IPS-18c (cell line): ENCODE results near the gene FER1L5.
"Not testable (repeated sequence)": the region's sequence is repeated elsewhere in the genome, so short reads cannot be mapped to it uniquely, and the experiment has no call there.

Source experiments
- H3K4me3 ChIP-seq: 2 replicates; pipeline ENCODE4 v1.7.0; 2013; ENCODE audit warnings: low read depth, mild to moderate bottlenecking, low read length, moderate library complexity; ENCODE audit not compliant: insufficient read depth
- H3K9me3 ChIP-seq: one replicate; pipeline ENCODE4 v1.6.1; 2013; ENCODE audit warnings: mild to moderate bottlenecking, low read length, moderate library complexity; ENCODE audit not compliant: control insufficient read depth, insufficient read depth

The FER1L5 gene

GRCh38 chr2:96663177-96663576 lies 20.6 kb downstream of the FER1L5 start:
- Histone ChIP-seq H3K4me3 (no peak overlapping the region), H3K9me3 (peaks cover 2% of the 10 kb centered on the region)

- Histone ChIP-seq H3K9me3 (peaks cover 2% of the 10 kb centered on the region), H3K4me3 (no peak overlapping the region)
Observed at GRCh38 chr2:96663829-96664228, 21.3 kb downstream of the FER1L5 start.

- H3K9me3 ChIP-seq, result peaks cover 2% of the 10 kb centered on the region
- no peak overlapping the region for H3K4me3 ChIP-seq
Observed at GRCh38 chr2:96664366-96664925, 21.9 kb downstream of the FER1L5 start.

GRCh38 chr2:96665083-96665569 lies 22.6 kb downstream of the FER1L5 start:
- Histone ChIP-seq H3K4me3 (no peak overlapping the region), H3K9me3 (peaks cover 2% of the 10 kb centered on the region)

DNA sequence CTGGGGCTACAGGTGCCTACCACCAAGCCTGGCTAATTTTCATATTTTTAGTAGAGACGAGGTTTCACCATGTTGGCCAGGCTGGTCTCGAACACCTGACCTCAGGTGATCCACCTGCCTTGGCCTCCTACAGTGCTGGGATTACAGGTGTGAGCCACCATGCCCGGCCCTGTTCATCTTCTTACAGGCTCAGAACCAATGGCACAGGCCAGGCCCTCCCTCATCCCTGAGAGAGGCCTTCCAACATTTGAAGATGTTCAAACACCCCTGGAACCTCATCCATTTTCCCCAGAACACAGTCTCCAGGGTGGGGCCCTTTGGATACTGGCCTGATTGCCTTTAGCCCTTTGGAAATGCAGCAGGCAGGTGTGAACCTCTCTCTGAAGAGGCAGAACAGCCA lies 23.2 kb downstream of the FER1L5 start:
- not testable (repeated sequence) for H3K9me3 ChIP-seq, H3K4me3 ChIP-seq

DNA sequence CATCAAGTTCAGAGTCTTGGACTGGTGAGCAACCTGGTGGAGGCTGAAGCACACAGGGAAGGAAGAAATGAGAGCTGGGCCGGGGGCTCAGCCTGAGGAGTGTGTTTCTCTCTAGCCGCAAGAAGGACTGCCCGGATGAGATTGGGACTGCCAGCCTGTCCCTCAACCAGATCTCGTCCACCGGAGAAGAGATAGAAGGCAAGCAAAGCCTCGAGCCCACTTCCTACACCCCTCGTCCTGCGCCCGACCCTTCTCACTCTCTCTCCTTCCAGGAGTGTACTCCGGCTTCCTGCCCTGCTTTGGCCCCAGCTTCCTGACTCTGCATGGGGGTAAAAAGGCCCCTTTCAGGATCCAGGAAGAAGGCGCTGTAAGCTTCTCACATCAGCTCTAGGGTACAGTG lies 26.2 kb downstream of the FER1L5 start:
- no peak overlapping the region for H3K4me3 ChIP-seq
- peaks cover 4% of the 10 kb centered on the region for H3K9me3 ChIP-seq

- H3K4me3 ChIP-seq, result no peak overlapping the region
Observed at GRCh38 chr2:96669539-96670215, 27.1 kb downstream of the FER1L5 start.

DNA sequence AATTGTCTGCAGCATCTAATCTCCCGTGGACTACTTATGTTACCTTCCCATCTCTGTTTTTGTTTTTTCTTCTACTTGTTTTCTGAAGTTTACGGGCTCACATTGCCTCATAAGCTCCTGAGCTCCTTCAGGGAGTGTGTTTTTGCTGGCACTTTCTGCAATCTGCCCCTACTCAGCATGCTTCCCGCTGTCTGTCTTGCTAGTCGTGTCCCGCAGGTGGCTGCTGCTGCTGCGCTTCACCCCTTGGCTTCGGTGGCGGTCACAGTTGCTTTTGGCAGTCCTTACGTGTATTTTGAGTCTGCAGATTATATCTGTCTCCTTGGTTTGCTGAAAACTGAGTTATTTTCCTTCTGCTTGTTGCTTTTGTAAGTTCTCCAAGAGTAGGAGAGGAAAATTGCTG lies 37.3 kb downstream of the FER1L5 start:
- Histone ChIP-seq H3K4me3 (no peak overlapping the region), H3K9me3 (no peaks in the 10 kb centered on the region)

More at GRCh38 chr2:96669539-96670215, 27.1 kb downstream of the FER1L5 start:
- peaks cover 4% of the 10 kb centered on the region for H3K9me3 ChIP-seq

GRCh38 chr2:96680561-96681141 lies 38.1 kb downstream of the FER1L5 start:
- no peak overlapping the region for H3K4me3 ChIP-seq
- no peaks in the 10 kb centered on the region for H3K9me3 ChIP-seq

- Histone ChIP-seq H3K4me3 (no peak overlapping the region), H3K9me3 (no peaks in the 10 kb centered on the region)
Observed at GRCh38 chr2:96681540-96681939, 39.0 kb downstream of the FER1L5 start.

DNA sequence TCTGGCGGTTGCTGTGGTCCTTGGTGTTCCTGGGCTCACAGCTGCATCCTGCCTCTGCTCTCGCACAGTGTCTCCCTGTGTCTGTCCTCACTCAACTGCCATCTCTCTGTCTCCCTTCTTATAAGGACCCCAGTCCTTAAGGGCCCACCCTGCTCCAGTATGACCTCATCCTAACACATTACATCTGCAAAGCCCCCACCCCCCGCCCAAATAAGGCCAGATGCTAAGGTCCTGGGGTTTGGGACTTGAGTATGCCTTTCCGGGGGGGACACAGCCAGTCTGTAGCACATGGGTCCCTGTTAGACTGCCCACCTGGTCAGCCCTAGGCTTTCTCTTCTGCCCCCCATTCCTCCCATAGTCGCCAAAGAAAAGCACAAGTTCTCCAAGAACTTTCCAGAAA lies 40.7 kb downstream of the FER1L5 start:
- Histone ChIP-seq H3K9me3 (no peaks in the 10 kb centered on the region), H3K4me3 (no peak overlapping the region)

- H3K4me3 ChIP-seq, result no peak overlapping the region
Observed at GRCh38 chr2:96683972-96684820, 41.6 kb downstream of the FER1L5 start.

GRCh38 chr2:96684883-96685576 lies 42.5 kb downstream of the FER1L5 start:
- no peaks in the 10 kb centered on the region for H3K9me3 ChIP-seq
- H3K4me3 ChIP-seq, result no peak overlapping the region

More at GRCh38 chr2:96683972-96684820, 41.6 kb downstream of the FER1L5 start:
- no peaks in the 10 kb centered on the region for H3K9me3 ChIP-seq

DNA sequence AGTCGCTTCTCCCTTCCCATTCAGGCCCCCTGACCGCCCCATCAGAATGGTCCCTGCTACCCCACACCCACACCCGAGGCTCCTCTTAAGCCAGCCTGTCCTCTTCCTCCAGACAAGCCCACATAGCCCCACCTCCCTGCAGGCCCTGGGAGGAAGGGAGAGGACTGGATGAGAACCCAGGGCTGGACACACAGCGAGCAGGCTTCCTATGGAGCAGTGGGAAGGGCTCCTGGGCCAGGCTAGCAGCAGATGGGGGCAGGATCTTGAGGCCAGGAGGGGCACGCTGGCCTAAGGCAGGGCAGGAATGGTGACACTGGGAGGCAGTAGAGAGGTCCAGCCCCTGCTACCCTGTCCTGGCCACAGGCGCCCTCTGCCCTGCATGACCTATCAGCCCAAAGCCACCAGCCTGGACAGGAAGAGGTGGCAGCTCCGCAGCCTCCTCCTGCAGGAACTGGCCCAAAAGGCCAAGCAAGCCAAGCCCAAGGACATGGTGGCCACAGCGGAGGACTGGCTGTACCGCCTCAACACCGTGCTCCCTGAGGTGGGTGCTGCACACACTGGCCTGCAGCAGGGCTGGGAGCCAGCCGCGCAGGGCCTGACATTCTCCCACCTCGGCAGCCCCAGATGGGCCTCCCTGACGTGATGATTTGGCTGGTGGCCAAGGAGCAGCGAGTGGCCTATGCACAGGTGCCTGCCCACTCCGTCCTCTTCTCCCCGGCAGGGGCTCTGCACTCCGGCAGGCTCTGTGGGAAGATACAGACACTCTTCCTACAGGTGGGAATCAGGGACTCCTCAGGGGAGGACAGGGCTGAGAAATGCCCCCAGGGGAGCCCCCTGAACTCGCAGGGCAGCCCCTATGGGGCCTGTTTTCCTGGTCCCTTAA lies 43.3 kb downstream of the FER1L5 start:
- H3K9me3 ChIP-seq, result no peaks in the 10 kb centered on the region
- H3K4me3 ChIP-seq, result no peak overlapping the region

DNA sequence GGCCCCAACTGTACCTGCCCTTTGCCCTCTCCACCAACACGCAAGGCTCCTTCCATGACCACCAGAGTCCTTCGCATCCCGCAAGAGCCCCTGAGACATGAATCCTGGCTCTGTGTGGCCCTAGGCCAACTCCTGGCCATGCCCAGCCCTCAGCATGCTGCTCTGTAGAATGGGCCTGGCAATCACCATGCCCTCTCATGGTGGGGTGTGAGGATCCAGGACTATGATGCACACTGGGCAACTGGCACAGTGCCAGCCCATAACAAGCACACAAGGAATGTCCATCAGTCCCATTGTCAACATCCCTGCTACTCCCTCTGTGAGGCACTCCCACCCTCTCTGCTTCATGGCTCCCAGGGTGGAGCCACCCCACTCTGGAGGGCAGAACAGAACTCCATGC lies 44.7 kb downstream of the FER1L5 start:
- Histone ChIP-seq H3K4me3 (no peak overlapping the region), H3K9me3 (no peaks in the 10 kb centered on the region)
